Activated naive CD8-positive, alpha-beta T cell treated with anti-CD3 and anti-CD28 coated beads, Interleukin-2, amount 10 ng/mL, durations not matched to agents 7 days and 5 days (primary cell): ENCODE results near the gene AAK1. TPM values are rescaled to one million over a fixed set of nuclear protein-coding genes. Genes with fewer than 3 reads are reported as not detected.
"Not testable (repeated sequence)": the region's sequence is repeated elsewhere in the genome, so short reads cannot be mapped to it uniquely, and the experiment has no call there.

Source experiments
- ATAC-seq: fragments of 150-1000 bp; cut with Tn5 transposase; one replicate; pipeline ENCODE4 v1.10.0; 2021; ENCODE audit warnings: low read depth, moderate library complexity
- POLR2A ChIA-PET: fragments of 350-600 bp; sonication (Branson Sonifier 250); formaldehyde crosslinking; loops from one replicate; lab custom pipeline; 2021; ENCODE audit warnings: antibody characterized with exemption; lab: Charles Lee
- DNase-seq: peaks from one replicate; pipeline ENCODE4 v3.0.0; 2021
- H3K27ac Mint-ChIP-seq: one replicate; pipeline ENCODE4 v1.8.0; 2022; ENCODE audit warnings: mild to moderate bottlenecking, mixed read lengths
- H3K27me3 Mint-ChIP-seq: one replicate; pipeline ENCODE4 v1.8.0; 2022; ENCODE audit warnings: mild to moderate bottlenecking, moderate library complexity, mixed read lengths
- H3K36me3 Mint-ChIP-seq: one replicate; pipeline ENCODE4 v1.8.0; 2021; ENCODE audit warnings: mild to moderate bottlenecking, mixed read lengths
- H3K4me1 Mint-ChIP-seq: one replicate; pipeline ENCODE4 v1.8.0; 2021; ENCODE audit warnings: mixed read lengths
- H3K4me3 Mint-ChIP-seq: one replicate; pipeline ENCODE4 v1.8.0; 2022; ENCODE audit warnings: mild to moderate bottlenecking, moderate library complexity, mixed read lengths
- H3K9me3 Mint-ChIP-seq: one replicate; pipeline ENCODE4 v1.8.0; 2021; ENCODE audit warnings: mixed read lengths
- total RNA-seq, 2 experiments: library from RNA; stranded (reverse); gene quantifications; one replicate each; pipeline ENCODE4 v1.2.3, GENCODE V29; 2021

AAK1 gene
- total RNA-seq, 2 experiments from 2014 or later, result 143 to 144 TPM

DNA sequence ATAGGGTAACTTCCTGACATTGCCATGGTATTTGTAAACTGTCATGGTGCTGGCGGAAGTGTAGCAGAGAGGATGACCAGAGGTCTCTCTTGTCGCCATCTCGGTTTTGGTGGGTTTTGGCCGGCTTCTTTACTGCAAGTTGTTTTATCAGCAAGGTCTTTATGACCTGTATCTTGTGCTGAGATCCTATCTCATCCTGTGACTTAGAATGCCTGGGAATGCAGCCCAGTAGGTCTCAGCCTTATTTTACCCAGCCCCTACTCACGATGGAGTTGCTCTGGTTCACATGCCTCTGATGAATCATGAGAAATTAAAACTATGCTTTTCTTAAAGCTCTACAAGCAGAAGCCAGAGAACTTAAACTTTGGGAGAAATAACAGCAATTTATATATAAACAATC lies 193.6 kb downstream of the AAK1 start:
- DNase-seq (no peak), ATAC-seq (no peak)
- Mint-ChIP-seq H3K36me3 (peaks cover 2% of the 10 kb centered on the region), H3K27me3 (no peaks in the 10 kb centered on the region), H3K4me1 (peaks cover 7% of the 10 kb centered on the region), H3K27ac (no peak overlapping the region), H3K9me3 (no peaks in the 10 kb centered on the region), H3K4me3 (no peak overlapping the region)
- POLR2A ChIA-PET, result no interaction called here

GRCh38 chr2:69443673-69444072 lies 199.9 kb downstream of the AAK1 start:
- POLR2A ChIA-PET, H3K4me1 Mint-ChIP-seq, H3K27ac Mint-ChIP-seq, ATAC-seq, DNase-seq, H3K27me3 Mint-ChIP-seq, H3K4me3 Mint-ChIP-seq, H3K9me3 Mint-ChIP-seq: not testable (repeated sequence)
- peaks cover 14% of the 10 kb centered on the region for H3K36me3 Mint-ChIP-seq

GRCh38 chr2:69439499-69439898 lies 204.0 kb downstream of the AAK1 start:
- Mint-ChIP-seq H3K4me1 (peaks cover 21% of the 10 kb centered on the region), H3K36me3 (peaks cover 15% of the 10 kb centered on the region)
- H3K4me3 Mint-ChIP-seq, ATAC-seq, H3K9me3 Mint-ChIP-seq, H3K27ac Mint-ChIP-seq, H3K27me3 Mint-ChIP-seq, POLR2A ChIA-PET, DNase-seq: not testable (repeated sequence)

- POLR2A ChIA-PET, result no interaction called here
- peak overlapping the region; percentile 84 for H3K4me3 Mint-ChIP-seq
- ATAC-seq (no peak), DNase-seq (no peak)
- peaks cover 7% of the 10 kb centered on the region for H3K9me3 Mint-ChIP-seq
- H3K27me3 Mint-ChIP-seq, result no peaks in the 10 kb centered on the region
- peak overlapping the region; percentile 95 for H3K27ac Mint-ChIP-seq
- H3K4me1 Mint-ChIP-seq, result peaks cover 25% of the 10 kb centered on the region
- H3K36me3 Mint-ChIP-seq, result peaks cover 17% of the 10 kb centered on the region
Measured at GRCh38 chr2:69438580-69438979, 205.0 kb downstream of the AAK1 start.

GRCh38 chr2:69437751-69438154 lies 205.8 kb downstream of the AAK1 start:
- H3K36me3 Mint-ChIP-seq, result peaks cover 15% of the 10 kb centered on the region
- H3K9me3 Mint-ChIP-seq, result peaks cover 7% of the 10 kb centered on the region
- DNase-seq (no peak), ATAC-seq (no peak)
- H3K27ac Mint-ChIP-seq, result peak overlapping the region; percentile 95
- peaks cover 26% of the 10 kb centered on the region for H3K4me1 Mint-ChIP-seq
- peak overlapping the region; percentile 84 for H3K4me3 Mint-ChIP-seq
- POLR2A ChIA-PET, result interaction anchor here (0.6 to 1.9 kb wide), 13 partner anchors 8 to 476 kb away, joined by 3 to 12 read pairs (median 3); partner anchors contain the start of genes AAK1, GFPT1 and GMCL1
- no peaks in the 10 kb centered on the region for H3K27me3 Mint-ChIP-seq

GRCh38 chr2:69436938-69437750 lies 206.4 kb downstream of the AAK1 start, which contains the start of gene NFU1:
Gene NFU1 (minus strand): TSS chr2:69437435. CDS start chr2:69437422, 13 bp downstream.
- Mint-ChIP-seq H3K27me3 (no peaks in the 10 kb centered on the region), H3K36me3 (peaks cover 16% of the 10 kb centered on the region), H3K4me1 (peaks cover 29% of the 10 kb centered on the region), H3K4me3 (peak within 1 kb of the TSS; percentile 84), H3K9me3 (peaks cover 7% of the 10 kb centered on the region), H3K27ac (peak within 1 kb of the TSS; percentile 95)
- POLR2A ChIA-PET, result interaction anchor here (0.5 to 1.9 kb wide), 23 partner anchors 9 to 477 kb away, joined by 3 to 12 read pairs (median 3); partner anchors contain the start of genes AAK1, GFPT1 and GMCL1
- ATAC-seq, result peak; percentile 93
- DNase-seq, result peak; percentile 91

- Mint-ChIP-seq H3K27ac (peak overlapping the region; percentile 95), H3K4me1 (peaks cover 31% of the 10 kb centered on the region), H3K9me3 (peaks cover 7% of the 10 kb centered on the region), H3K4me3 (peak overlapping the region; percentile 84), H3K36me3 (peaks cover 18% of the 10 kb centered on the region), H3K27me3 (no peaks in the 10 kb centered on the region)
- no peak for DNase-seq
- POLR2A ChIA-PET, result interaction anchor here (0.5 to 1.9 kb wide), 17 partner anchors 9 to 478 kb away, joined by 3 to 12 read pairs (median 3); partner anchors contain the start of genes AAK1, GFPT1 and GMCL1
- ATAC-seq, result peak; percentile 3
Measured at GRCh38 chr2:69436596-69436937, 207.0 kb downstream of the AAK1 start.

DNA sequence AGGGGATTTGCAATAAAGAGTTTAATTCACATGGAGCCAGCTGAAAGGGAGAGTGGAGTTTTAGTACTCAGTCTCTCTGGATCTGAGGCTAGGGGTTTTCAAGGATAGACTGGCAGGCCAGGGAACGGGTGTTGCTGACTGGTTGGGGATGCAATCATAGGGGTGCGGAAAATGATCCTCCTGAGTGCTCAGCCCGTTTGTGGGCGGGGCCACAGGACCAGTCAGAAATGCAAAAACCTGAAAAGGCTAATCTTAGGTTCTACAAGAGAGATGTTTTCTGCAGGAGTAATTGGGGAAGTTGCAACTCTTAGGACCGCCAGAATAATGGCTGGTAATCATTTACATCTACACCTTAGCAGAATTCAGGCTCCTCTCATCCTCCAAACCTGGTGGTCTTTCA lies 208.8 kb downstream of the AAK1 start:
- ATAC-seq (no peak), DNase-seq (no peak)
- peaks cover 6% of the 10 kb centered on the region for H3K9me3 Mint-ChIP-seq
- H3K27ac Mint-ChIP-seq, result no peak overlapping the region
- POLR2A ChIA-PET, result interaction anchor here (0.5 kb wide), 1 partner anchor 56 kb away, joined by 3 read pairs; no protein-coding TSS in a partner anchor
- peaks cover 31% of the 10 kb centered on the region for H3K4me1 Mint-ChIP-seq
- H3K36me3 Mint-ChIP-seq, result peaks cover 14% of the 10 kb centered on the region
- no peak overlapping the region for H3K4me3 Mint-ChIP-seq
- no peaks in the 10 kb centered on the region for H3K27me3 Mint-ChIP-seq

GRCh38 chr2:69429491-69430183 lies 213.9 kb downstream of the AAK1 start:
- POLR2A ChIA-PET, result no interaction called here
- Mint-ChIP-seq H3K27ac (no peak overlapping the region), H3K9me3 (no peaks in the 10 kb centered on the region), H3K36me3 (peaks cover 15% of the 10 kb centered on the region), H3K4me1 (peaks cover 11% of the 10 kb centered on the region), H3K27me3 (no peaks in the 10 kb centered on the region), H3K4me3 (no peak overlapping the region)
- DNase-seq (no peak), ATAC-seq (no peak)

DNA sequence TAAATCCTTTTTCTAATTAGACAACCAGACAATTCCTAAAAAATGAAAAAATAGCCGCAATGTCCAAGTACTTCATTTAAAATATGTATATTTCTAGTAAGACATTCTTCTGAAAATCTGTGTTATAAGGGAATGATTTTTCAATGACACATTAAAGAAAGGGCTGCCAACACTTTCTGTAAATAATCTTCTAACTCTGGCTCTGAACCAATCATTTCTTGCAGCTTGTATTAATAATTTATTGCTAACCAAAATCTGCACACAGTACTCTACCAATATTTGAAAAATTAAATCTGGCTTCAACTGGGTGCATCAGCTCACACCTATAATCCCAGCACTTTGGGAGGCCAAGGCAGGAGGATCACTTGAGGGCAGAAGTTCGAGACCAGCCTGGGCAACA lies 214.6 kb downstream of the AAK1 start:
- H3K4me3 Mint-ChIP-seq, result no peak overlapping the region
- ATAC-seq, result no peak
- H3K27ac Mint-ChIP-seq, result no peak overlapping the region
- H3K9me3 Mint-ChIP-seq, result no peaks in the 10 kb centered on the region
- POLR2A ChIA-PET, result no interaction called here
- H3K36me3 Mint-ChIP-seq, result peaks cover 13% of the 10 kb centered on the region
- H3K4me1 Mint-ChIP-seq, result peaks cover 7% of the 10 kb centered on the region
- no peak for DNase-seq
- no peaks in the 10 kb centered on the region for H3K27me3 Mint-ChIP-seq

GRCh38 chr2:69424419-69424818 lies 219.1 kb downstream of the AAK1 start:
- H3K4me3 Mint-ChIP-seq, result no peak overlapping the region
- H3K4me1 Mint-ChIP-seq, result peaks cover 2% of the 10 kb centered on the region
- POLR2A ChIA-PET, result no interaction called here
- H3K27me3 Mint-ChIP-seq, result no peaks in the 10 kb centered on the region
- no peak for DNase-seq
- ATAC-seq, result no peak
- peaks cover 23% of the 10 kb centered on the region for H3K36me3 Mint-ChIP-seq
- no peak overlapping the region for H3K27ac Mint-ChIP-seq
- no peaks in the 10 kb centered on the region for H3K9me3 Mint-ChIP-seq

- POLR2A ChIA-PET, result no interaction called here
Measured at GRCh38 chr2:69422198-69422597, 221.3 kb downstream of the AAK1 start.

GRCh38 chr2:69419111-69419510 lies 224.4 kb downstream of the AAK1 start:
- H3K27me3 Mint-ChIP-seq, H3K4me1 Mint-ChIP-seq, POLR2A ChIA-PET, ATAC-seq, H3K27ac Mint-ChIP-seq, H3K9me3 Mint-ChIP-seq, H3K4me3 Mint-ChIP-seq, DNase-seq: not testable (repeated sequence)
- peaks cover 18% of the 10 kb centered on the region for H3K36me3 Mint-ChIP-seq

More at GRCh38 chr2:69422198-69422597, 221.3 kb downstream of the AAK1 start:
- peaks cover 20% of the 10 kb centered on the region for H3K36me3 Mint-ChIP-seq
- H3K27me3 Mint-ChIP-seq, result no peaks in the 10 kb centered on the region
- H3K27ac Mint-ChIP-seq, result no peak overlapping the region
- no peaks in the 10 kb centered on the region for H3K9me3 Mint-ChIP-seq
- H3K4me3 Mint-ChIP-seq, result no peak overlapping the region
- DNase-seq (no peak), ATAC-seq (no peak)
- H3K4me1 Mint-ChIP-seq, result peaks cover 2% of the 10 kb centered on the region
